ENCODE measurements around the gene POLR3A.
"Not testable (repeated sequence)": the region's sequence is repeated elsewhere in the genome, so short reads cannot be mapped to it uniquely, and the experiment has no call there.

POLR3A gene

DNA sequence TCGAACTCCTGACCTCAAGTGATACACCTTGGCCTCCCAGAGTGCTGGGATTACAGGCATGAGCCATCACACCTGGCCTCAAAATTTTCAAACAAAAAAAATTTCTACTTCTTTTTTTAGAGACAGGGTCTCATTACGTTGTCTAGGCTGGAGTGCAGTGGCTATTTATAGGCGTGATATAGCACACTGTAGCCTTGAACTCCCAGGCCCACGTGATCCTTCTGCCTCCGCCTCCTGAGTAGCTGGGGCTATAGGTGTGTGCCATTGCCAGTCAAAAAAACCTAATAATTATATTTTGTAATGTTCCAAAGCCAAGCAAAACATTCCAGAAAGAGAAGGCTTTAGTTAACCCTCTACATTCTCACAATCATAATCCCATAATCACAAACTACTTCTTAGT is 13.8 kb downstream of the POLR3A start:
- DNase-seq: no peak

DNA sequence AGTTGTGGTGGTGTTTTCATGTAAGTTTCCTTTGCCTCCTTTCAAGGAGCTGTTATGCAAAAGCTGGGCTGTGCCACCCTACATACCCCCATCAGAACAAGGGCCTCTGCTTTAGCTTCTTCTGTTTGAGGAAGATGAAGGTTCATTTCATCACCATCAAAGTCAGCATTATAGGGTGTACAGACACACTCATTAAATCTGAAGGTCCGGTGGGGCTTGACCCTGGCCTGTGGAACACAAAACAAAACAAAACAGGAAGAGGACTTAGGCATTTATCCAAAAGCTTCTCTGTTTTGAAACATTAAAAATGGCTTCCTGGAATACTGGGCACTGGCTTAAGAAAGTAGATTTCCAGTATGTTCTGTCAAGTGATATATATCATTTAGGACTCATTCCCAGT is 15.8 kb downstream of the POLR3A start:
- DNase-seq: no peak

DNA sequence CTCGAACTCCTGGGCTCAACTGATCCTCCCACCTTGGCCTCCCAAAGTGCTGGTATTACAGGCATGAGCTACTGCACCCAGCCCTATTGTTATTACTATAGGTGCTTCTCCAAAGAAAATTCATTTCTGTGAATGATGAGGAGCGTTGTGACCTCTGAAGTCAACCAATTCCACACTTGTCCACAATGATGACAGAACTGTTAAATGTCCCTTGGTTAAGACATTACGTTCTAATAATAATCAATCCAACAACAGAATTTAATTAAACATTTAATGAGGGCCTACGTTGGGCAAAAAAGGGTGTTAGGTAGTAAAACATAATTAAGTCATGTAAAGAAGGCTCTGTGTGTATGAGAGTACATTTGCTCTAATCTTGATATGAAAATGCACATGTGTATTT is 18.2 kb downstream of the POLR3A start:
- DNase-seq: no peak

DNA sequence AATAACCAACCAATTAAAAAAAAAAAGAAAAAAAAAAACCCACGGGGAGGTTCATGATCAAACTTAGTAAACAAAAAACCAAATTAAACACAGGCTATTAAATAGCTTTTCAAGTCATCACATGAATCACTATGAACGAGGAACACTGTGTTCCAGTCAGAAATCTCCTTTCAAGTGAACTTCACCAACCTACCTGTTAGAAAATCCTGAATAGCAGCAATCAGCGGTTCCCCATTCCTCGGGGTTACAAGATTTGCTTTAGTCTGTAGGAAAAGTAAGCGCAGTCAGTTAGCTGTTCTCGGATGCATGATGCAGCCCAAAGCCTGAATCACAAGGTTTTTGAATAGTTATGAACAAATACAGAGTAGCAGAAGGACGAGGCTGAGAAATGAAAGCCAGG is 19.0 kb downstream of the POLR3A start:
- no peak for DNase-seq

DNA sequence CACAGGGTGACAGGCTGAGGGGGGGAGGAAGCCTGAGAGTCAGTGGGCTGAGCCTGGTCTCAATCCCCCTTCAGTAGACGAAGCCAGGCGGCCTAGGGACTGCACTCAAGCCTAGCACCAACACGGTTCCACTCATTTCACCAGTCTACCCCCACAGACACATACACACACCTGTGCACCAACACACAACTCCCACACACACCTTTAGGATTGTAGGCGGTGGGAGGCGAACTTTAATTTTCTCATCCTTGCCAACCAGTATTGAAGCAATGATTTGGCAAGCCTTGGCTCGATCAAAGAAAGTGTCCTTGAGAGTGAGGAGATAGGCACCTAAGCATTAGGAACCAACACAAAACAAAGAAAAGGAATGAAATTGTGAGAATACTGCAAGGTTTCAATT is 19.7 kb downstream of the POLR3A start:
- DNase-seq: no peak

DNA sequence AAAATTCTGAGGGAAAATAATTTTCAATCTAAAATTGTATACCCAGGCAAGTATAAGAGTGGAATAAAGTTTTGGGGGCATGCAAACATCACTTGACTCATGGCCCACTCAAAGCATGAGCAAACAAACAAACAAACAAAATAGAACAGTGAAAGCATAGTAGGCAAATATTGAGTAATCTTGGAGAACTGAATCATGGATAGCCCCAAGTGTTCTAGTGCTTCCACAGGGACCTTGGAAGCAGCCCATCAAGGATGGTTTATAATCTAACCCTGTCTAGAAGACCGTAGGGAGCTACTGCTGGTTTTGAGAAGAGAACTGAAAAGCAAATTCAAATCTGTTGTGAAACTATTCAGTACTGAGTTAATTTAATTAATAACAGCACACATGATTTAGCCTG is 22.1 kb downstream of the POLR3A start:
- no peak for DNase-seq

DNA sequence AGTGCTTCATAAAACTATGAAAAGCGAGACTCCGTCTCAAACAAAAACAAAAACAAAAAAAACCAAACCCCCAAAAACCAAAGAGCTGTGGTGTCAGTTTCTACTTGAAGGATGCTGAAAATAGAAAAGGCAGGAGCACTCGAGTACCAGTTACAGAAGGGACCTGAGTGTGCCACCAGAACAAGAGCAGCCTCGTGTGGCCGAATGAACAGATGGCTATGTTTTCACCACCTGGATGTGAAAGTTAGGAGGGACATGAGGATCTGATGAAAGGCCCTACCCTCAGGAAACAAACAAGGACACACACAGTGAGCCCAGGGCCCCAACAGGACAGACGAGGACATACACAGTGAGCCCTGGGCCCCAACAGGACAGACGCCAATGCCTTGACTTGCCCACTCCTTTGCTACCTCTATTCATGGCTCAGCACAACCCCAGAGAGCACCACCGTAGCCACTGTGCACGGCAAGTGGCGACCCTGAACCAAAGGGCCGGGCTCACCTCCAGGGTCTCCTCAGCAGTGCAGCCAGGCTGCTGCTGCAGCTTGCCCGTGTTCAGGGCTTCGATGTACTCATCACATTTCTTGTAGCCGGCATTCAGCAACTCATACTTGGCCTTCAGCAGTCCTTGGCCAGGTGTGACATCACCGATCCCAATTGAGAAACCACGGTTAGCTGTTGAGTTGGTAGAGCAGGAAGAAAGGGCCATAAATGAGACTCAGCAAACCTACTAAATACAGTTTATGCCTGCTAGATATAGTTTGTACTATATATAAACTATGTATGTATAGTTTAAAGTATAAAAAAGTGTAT is 24.9 kb downstream of the POLR3A start:
- DNase-seq: no peak

DNA sequence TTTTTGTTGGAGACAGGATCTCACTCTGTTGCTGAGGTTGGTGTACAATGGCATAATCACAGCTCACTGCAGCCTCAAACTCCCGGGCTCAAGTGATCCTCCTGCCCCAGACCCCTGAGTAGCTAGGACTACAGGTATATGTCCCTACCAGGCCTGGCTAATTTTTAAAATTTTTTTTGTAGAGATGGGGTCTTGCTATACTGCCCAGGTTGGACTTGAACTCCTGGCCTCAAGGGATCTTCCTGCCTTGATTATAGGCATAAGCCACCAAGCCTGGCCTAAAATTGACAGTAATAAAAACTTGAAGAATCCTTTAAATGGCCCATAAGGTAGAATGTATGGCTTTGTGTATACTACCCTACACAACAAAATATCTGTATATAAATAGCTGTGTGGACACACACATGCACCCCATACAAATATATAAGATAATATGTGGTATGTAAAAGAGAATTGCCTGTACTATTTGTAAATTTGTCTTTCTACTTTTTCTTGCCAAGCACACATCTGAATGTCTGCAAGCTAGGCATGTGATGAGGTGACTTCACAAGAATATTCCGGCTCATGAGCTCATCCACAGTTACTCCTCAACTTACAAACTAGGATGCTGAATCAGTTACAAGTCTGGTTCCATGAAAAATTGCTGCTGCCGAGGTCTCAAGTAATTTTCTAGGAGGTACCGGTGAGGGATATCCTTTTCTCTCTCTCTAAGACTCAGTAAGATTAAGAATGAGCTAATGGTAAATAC is 26.6 kb downstream of the POLR3A start:
- no peak for DNase-seq

DNA sequence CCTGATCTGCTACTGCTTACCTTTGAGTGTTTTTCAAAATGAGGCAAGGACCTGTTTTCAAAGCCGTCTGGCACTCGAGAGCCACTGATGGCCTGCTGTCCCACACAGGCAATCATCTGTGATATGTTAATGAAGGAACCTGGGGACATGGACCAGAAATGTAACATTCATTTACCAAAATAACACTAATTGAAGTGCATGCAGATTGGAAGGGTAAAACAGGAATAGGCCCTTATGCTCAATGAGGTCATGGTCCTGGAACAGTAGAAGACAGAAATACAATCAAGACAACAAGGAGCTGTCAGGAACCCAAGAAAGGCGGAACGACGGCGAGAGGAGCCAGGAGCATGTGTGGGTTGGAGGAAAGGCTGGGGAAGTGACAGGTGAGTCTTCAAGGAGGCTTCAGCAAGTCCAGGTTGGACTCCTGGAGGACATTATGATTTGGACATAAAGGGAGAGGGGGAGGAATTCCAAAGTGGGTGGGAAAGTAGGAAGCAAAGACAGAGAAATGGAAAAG is 28.3 kb downstream of the POLR3A start:
- DNase-seq: no peak

DNA sequence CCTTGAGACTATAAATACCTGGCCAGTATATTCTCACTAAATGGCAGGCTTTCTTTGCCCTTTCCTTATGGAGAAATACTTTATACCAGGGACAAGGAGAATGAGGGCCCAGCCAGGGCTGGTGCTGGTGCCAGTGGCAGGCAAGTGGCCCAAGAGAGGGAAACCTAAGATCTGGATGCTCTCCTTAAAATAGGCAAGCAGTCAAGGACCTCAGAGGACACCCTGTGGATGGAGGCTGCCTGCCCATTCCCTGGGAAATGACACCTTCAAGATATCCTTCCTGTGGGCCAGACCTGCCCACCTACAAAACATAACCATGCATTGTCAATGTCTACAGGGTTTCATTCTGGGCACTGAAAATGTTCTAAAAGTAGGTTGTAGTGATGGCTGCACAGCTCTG is 29.1 kb downstream of the POLR3A start:
- DNase-seq: no peak

DNA sequence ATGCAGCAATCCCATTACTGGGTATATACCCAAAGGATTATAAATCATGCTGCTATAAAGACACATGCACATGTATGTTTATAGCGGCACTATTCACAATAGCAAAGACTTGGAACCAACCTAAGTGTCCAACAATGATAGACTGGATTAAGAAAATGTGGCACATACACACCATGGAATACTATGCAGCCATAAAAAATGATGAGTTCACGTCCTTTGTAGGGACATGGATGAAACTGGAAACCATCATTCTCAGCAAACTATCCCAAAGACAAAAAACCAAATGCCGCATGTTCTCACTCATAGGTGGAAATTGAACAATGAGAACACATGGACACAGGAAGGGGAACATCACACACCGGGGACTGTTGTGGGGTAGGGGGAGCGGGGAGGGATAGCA is 30.5 kb downstream of the POLR3A start:
- not testable (repeated sequence) for DNase-seq

DNA sequence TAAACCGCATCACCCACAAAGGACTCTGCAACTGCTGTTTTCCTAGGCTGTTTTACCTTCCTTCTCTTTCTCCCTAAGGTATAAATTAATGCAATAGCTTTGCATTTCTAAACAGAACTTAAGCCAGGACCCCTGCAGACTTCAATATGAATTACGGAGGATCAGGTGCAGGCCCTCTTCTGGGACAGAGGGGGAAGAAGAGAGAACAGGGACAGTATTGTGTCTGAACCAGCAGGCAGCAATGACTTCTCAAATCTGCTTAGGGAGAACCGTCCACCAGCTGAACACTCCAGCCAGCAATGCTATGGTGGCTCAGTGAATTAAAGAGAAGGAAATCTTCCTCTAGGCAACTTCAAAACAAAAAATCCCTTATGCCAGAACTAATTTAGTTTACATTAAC is 35.7 kb downstream of the POLR3A start:
- no peak for DNase-seq

DNA sequence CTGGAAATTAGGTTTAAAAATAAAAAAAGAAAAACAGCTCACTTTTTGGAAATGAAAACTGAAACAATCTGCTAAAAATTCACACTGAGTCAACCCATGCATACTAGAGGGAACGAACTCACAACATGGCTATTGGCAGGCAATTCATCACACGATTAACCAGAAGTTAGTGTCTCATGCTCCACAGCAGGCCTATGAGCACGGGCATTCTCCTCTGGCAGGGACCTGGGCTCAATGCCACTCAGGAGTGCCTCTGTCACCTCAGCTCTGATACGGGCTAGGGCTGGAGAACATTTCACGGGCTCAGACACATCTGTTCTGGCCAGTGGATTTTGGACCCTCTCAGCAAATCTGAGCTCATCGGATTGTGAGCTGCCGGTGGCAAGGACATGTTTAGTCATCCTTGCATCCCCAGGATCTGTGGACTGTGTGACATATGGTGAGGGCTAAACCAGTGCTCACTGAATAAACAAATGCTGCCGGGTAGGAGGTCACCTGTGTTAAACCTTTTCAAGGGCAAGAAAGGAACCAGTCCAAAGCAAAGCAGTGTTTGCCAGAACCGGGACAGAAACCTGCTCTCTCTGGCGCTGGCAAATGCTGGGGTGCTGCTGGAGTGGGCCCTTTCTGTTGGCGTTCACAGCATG is 40.1 kb downstream of the POLR3A start:
- peak; percentile 19 for DNase-seq

DNA sequence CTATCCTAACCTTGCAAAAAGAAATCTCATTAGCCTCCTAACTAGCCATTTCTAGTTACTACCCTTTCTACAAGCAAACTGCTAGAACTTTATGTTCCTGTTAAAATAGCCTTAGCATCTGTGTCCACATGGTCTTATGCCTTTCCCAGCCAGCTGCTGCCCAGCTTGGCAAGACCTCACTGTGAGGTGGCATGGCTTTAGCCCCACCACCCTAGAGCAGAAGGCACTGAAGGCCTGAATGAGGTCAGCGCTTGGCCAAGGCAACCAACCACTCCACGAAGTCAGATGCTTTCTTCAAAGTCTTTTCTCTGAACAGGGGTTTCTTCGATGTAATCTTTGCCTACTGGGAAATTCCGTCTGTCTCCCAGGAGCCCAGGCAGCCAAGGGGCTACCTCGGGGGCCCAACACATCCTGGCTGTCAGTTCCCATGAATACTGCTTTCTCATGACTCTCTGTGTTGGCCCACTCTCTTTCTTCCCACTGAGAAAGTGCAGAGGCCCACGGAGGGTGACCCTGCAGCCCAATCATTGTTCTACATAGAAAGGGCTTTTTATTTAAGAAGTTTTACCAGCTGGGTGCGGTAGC is 41.6 kb downstream of the POLR3A start:
- DNase-seq: no peak

DNA sequence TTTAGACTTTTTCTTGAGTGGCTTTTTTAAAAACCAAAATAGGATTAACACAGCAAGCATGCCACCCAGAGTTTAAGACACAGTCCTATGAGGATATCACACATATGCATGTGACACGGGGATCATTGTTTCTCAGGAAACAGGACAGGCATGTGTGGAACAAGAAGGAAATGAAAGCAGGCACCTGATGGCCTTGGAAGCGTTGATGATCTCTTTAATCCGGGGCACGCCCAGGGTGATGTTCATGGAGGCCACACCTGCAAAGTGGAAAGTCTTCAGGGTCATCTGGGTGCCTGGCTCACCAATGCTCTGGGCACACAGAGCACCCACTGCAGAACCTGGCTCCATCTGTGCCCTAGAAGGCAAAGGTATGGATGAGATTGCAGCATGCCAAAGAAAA is 44.3 kb downstream of the POLR3A start:
- no peak for DNase-seq

DNA sequence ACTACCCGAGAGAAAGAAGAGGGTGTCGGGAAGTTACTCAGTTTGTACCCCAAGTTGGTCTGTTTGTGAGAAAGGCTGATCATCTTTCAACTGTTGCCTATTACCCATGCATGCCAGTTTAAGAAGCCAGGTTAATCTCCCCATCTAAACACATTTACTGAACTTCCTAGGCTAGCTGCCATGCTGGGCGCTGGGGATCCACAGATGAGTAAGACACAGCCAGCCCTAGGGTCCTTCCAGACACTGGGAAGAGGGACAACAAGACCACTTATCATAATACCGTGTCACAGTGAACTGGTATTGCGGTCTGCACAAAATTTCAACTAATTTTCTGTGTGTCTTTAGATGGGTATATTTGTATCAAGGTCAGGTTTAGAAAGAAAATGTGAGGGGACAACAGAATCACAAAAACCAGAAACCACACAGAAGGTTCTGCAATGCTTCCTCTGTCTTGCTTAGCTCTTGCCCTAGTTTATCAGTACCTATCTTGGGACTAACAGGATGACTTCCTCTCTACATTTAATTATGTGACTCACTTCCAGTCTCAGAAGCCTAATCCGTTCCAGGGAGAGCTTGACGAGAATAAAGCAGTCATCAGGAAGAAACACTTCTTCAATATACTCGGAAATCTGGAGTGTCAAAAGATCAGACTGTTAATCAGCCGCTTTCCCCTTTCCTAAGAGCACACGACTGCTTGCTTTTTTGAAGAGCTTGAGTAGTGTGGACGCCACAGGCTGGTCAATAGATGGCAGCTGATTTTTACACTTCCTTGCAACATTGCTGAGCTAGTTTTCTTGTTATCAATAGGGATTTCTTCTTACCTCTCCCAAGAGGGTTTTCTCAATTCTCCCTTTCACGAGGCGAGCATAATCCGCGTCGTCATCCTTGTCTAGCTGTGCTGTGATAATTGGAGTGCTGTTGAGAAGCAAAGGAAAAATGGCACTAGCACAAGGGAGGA is 45.7 kb downstream of the POLR3A start:
- DNase-seq: no peak

DNA sequence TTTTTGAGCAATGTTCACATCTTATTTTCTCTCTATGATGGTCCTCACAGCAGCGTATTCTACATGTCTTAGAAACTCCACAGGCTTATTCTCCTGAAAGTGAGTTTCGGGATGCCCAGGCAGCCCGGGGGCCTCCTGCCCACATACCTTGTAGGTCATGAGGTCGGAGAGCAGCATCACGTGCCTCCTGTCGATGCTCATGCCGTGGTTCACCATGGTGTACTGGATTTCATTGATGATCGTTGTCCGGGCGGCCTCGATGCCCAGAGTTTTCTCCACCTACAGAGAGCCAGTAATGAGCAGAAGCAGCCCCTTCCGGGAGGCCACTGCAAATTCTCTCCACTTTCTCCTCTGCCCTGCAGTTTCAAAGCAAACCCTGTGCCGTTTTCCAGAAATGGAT is 48.0 kb downstream of the POLR3A start:
- DNase-seq: no peak

DNA sequence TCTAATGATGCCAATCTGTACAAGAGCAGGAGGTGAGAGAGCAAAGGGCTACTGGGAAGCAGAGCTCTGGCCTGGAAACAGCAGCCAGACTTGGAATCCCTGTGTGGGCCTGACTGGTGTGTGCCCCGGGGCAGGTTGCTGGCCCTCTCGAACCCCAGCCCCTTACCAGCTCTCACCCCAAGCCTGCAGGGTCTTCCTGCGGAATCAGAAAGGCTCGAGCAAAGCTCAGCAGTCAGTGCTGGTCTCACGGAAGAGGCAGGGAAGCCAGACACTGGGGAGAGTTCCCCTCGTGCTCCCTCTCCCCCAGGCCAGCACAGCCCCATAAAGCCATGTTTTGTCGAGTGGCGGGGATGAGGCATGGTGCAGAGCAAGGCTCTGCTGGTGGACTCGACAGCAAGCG is 50.1 kb downstream of the POLR3A start:
- DNase-seq: no peak

DNA sequence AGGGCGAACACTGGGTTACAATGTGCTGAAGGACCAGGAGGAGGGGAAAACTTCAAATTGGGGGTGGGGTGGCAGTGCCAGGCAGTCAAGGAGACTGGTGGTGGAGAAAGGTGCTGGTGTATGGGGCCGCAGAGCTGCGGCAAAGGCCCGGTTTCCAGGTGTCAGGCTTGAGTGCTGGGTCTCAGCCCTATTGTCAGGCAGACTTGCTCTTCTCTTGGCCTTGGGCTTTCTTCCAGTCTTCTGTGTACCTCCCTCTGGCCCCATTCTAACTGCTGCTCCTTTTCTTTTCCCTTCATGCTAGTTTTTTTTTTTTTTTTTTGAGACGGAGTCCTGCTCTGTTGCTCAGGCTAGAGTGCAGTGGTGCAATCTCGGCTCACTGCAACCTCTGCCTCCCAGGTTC is 51.0 kb downstream of the POLR3A start:
- DNase-seq: no peak

DNA sequence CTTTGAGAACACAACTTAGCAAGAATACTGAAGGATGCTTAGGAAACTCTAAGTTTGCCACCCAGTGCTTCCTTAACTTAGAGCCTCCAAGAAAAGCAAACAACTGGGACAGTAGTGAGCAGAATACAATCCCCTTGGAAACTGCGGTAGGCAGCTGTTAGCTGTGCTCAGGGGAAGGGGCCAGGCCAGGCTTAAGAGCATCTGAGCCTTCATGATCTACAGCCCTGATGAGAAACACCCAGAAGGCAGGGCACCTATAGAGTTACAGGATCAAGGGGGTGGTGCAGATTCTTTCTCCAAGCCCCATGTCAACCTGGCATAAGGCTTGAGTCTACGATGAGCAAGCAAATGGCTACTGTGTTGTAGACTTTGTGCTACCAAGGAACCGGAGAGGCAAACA is 51.4 kb downstream of the POLR3A start:
- no peak for DNase-seq

DNA sequence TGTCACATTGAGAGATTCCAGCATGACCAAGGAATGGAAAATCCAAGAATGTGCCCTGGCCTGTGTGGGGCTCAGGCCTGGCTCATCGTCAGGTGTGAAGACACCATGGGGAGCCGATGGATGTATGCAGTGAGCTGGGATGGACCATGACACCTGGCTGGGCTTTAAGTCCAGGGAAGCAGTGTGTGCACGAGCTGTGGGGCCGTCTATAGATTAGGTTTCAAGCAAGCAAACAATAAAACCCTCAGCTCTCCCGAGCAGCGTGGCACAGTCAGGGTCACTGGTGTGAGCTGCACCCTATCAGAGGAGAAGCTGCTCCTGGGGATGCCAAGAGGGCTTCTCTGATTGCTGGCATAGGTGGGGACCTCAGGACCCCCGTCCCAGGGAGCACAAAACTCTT is 52.3 kb downstream of the POLR3A start:
- no peak for DNase-seq

DNA sequence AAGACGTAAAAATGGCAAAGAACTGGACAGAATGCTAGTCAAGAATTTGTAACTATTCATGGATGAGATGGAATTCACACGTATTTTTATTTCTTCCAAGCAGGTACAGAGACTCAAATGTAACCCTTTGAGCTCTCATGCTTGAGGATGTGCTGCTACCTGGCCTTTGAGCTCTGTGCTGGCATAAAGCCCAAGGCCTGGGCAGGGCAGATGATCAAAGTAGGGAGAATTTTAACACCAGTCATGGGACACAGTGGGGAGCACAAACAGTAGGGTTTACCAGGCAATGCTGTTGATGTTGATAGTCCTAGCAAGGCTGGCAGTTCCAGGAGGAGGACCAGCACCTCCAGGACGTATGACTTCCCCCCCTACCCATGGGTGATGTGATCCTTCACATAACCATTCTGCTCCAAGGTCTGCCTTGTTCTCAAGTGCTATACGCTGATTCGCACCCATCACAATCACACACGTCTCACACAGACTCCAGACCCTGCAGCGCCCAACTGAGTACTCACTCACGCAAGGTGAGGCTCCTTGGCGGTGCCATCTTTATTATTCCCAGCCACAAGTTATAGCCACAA is 54.1 kb downstream of the POLR3A start:
- DNase-seq: no peak
